ENCODE results near the gene RPL10. TPM values are rescaled to one million over a fixed set of nuclear protein-coding genes. Genes with fewer than 3 reads are reported as not detected.

Gene RPL10
- total and polyA plus RNA-seq, 2 donors (not counting 3 experiments of a cell fraction or from before 2014, with no cell fraction given): 2,493 to 7,586 TPM

DNA sequence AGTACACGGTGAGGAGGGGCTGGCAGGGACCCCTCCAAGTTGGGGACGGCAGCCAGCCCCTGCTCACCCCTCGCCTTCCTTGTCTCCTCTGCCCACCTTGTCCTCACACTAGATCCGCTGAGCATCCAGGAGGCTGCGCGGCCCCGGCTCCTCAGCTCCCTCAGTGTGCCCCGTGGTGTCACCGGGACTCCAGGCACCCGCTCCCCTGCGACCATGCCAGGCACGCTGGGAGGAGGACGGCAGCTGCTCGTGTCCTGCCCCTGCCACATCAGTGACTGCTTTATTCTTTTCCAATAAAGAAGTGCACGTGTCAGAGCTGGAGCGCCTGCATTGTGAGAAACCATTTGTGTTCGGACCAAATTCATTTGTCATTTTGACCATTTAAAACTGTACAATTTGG is 52.1 kb downstream of the RPL10 start:
- Histone ChIP-seq H3K4me1 (ENCODE audit: control insufficient read depth, extremely low read depth, insufficient read depth, low read length) (peaks cover 5% of the 10 kb centered on the region), H3K9ac (replicated peaks; ENCODE audit: extremely low read depth, insufficient read depth, low read length) (no peak overlapping the region), H3K79me2 (ENCODE audit: control insufficient read depth, insufficient read depth, low read length) (peaks cover 15% of the 10 kb centered on the region), H3K4me2 (ENCODE audit: insufficient read depth, low read length) (no peak overlapping the region), H3K9me1 (replicated peaks; ENCODE audit: control insufficient read depth, extremely low read depth, insufficient read depth, low read length) (no peaks in the 10 kb centered on the region), H3K27ac (ENCODE audit: insufficient read depth, low read depth, low read length) (no peak overlapping the region), H2AFZ (ENCODE audit: low read depth, low read length) (no peak overlapping the region), H3K27me3 (ENCODE audit: control insufficient read depth in 2 of 2, insufficient read depth in 2 of 2, low read length in 2 of 2) (no peaks in the 10 kb centered on the region), H3K9me3 (replicated peaks; ENCODE audit: control insufficient read depth, insufficient read depth, low read length) (no peaks in the 10 kb centered on the region), H4K20me1 (replicated peaks; ENCODE audit: control insufficient read depth, extremely low read depth, insufficient read depth, low read length) (no peaks in the 10 kb centered on the region), H3K4me3 (replicated peaks in 1 of 3; ENCODE audit: insufficient read depth in 1 of 3, low read depth in 1 of 3, low read length in 3 of 3) (no peak overlapping the region), H3K36me3 (ENCODE audit: control insufficient read depth in 2 of 2, extremely low read depth in 1 of 2, insufficient read depth in 2 of 2, low read length in 2 of 2) (peaks cover 0 to 28% of the 10 kb centered on the region in 2 experiments)
- intact Hi-C loops (cut with micrococcal nuclease): no loop called here
- TF ChIP-seq JUN (IDR thresholded peaks at IDR 0.05; ENCODE audit: borderline replicate concordance, insufficient read depth, insufficient read length, low read depth) (no peak), EZH2 (IDR thresholded peaks at IDR 0.05; ENCODE audit: borderline replicate concordance, low read depth, low read length, severe bottlenecking) (no peak), POLR2AphosphoS5 (IDR thresholded peaks at IDR 0.05; ENCODE audit: insufficient read depth, low read depth, low read length) (no peak), GATA2 (IDR thresholded peaks at IDR 0.05; ENCODE audit: insufficient read depth, insufficient read length, low read depth, low read length) (no peak)
- TF ChIP-seq, protein P1, sequence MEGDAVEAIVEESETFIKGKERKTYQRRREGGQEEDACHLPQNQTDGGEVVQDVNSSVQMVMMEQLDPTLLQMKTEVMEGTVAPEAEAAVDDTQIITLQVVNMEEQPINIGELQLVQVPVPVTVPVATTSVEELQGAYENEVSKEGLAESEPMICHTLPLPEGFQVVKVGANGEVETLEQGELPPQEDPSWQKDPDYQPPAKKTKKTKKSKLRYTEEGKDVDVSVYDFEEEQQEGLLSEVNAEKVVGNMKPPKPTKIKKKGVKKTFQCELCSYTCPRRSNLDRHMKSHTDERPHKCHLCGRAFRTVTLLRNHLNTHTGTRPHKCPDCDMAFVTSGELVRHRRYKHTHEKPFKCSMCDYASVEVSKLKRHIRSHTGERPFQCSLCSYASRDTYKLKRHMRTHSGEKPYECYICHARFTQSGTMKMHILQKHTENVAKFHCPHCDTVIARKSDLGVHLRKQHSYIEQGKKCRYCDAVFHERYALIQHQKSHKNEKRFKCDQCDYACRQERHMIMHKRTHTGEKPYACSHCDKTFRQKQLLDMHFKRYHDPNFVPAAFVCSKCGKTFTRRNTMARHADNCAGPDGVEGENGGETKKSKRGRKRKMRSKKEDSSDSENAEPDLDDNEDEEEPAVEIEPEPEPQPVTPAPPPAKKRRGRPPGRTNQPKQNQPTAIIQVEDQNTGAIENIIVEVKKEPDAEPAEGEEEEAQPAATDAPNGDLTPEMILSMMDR (IDR thresholded peaks at IDR 0.05; ENCODE audit: extremely low read depth in 1 of 2, insufficient read depth in 1 of 2, low read depth in 1 of 2, low read length in 2 of 2): no peak
- no peak for DNase-seq (ENCODE audit: low read depth, low spot score)
- ChIA-PET POLR2A (no interaction called here), CTCF (no interaction called here)
- no peak for FAIRE-seq
- no TSS peak for BruUV-seq (replicated peaks)
- dilution Hi-C loops (cut with MboI; ENCODE audit: extremely low pct_ligation_motif_present, low sequenced_read_pairs): no loop called here

Small RNAs within 50 kb of the gene (microRNA-seq; reads per million reads assigned to microRNA genes)
- gene MIR6858 (ENCODE audit: borderline number of aligned reads, borderline replicate concordance): not detected

Small RNAs within 50 kb of the gene (small RNA-seq; reads per million reads assigned to genes)
- gene MIR6858 (ENCODE audit: insufficient read depth, insufficient read length, low read depth, low replicate concordance) (not detected), gene SNORA70 (ENCODE audit: insufficient read depth, insufficient read length, low read depth, low replicate concordance) (not detected)

Other genes with a start within 250 kb of the RPL10 start
- not detected in 2 replicates for gene OPN1MW, start 215.8 kb upstream of the RPL10 start, total RNA-seq
- 0.10 TPM in 1 of 2 replicates, not detected in the other for gene OPN1MW, start 215.8 kb upstream of the RPL10 start, polyA plus RNA-seq
- not detected in 2 replicates for gene OPN1MW2, start 178.6 kb upstream of the RPL10 start, total RNA-seq
- gene OPN1MW2, start 178.6 kb upstream of the RPL10 start, polyA plus RNA-seq: not detected in 2 replicates
- not detected in 2 replicates for gene OPN1MW3, start 140.8 kb upstream of the RPL10 start, total RNA-seq
- gene OPN1MW3, start 140.8 kb upstream of the RPL10 start, polyA plus RNA-seq: not detected in 2 replicates
- gene TEX28, start 103.3 kb upstream of the RPL10 start, total RNA-seq: not detected in 2 replicates
- gene TEX28, start 103.3 kb upstream of the RPL10 start, polyA plus RNA-seq: not detected in 2 replicates
- gene TKTL1, start 102.6 kb upstream of the RPL10 start, total RNA-seq: not detected in 2 replicates
- gene TKTL1, start 102.6 kb upstream of the RPL10 start, polyA plus RNA-seq: 0.03 TPM in 1 of 2 replicates, not detected in the other
- gene FLNA, start 23.7 kb upstream of the RPL10 start, total RNA-seq: 1,474 and 1,671 TPM in 2 replicates
- gene FLNA, start 23.7 kb upstream of the RPL10 start, polyA plus RNA-seq: 658 and 817 TPM in 2 replicates
- gene EMD, start 19.1 kb upstream of the RPL10 start, total RNA-seq: 71.5 and 76.8 TPM in 2 replicates
- 47.0 and 50.6 TPM in 2 replicates for gene EMD, start 19.1 kb upstream of the RPL10 start, polyA plus RNA-seq
- gene DNASE1L1, start 10.9 kb downstream of the RPL10 start, total RNA-seq: 47.5 and 61.5 TPM in 2 replicates
- 84.9 and 90.8 TPM in 2 replicates for gene DNASE1L1, start 10.9 kb downstream of the RPL10 start, polyA plus RNA-seq
- 43.4 and 46.6 TPM in 2 replicates for gene TAFAZZIN, start 13.2 kb downstream of the RPL10 start, total RNA-seq
- gene TAFAZZIN, start 13.2 kb downstream of the RPL10 start, polyA plus RNA-seq: 33.8 and 37.2 TPM in 2 replicates
- 136 and 145 TPM in 2 replicates for gene ATP6AP1, start 30.3 kb downstream of the RPL10 start, total RNA-seq
- gene ATP6AP1, start 30.3 kb downstream of the RPL10 start, polyA plus RNA-seq: 322 and 393 TPM in 2 replicates
- 128 and 131 TPM in 2 replicates for gene GDI1, start 38.8 kb downstream of the RPL10 start, total RNA-seq
- 247 and 267 TPM in 2 replicates for gene GDI1, start 38.8 kb downstream of the RPL10 start, polyA plus RNA-seq
- 111 and 123 TPM in 2 replicates for gene FAM50A, start 45.8 kb downstream of the RPL10 start, total RNA-seq
- gene FAM50A, start 45.8 kb downstream of the RPL10 start, polyA plus RNA-seq: 66.6 and 75.9 TPM in 2 replicates
- gene PLXNA3, start 59.9 kb downstream of the RPL10 start, total RNA-seq: 58.3 and 58.6 TPM in 2 replicates
- 56.8 and 63.2 TPM in 2 replicates for gene PLXNA3, start 59.9 kb downstream of the RPL10 start, polyA plus RNA-seq
- gene LAGE3, start 80.9 kb downstream of the RPL10 start, total RNA-seq: 14.3 and 17.8 TPM in 2 replicates
- 31.9 and 47.8 TPM in 2 replicates for gene LAGE3, start 80.9 kb downstream of the RPL10 start, polyA plus RNA-seq
- 27.2 and 31.4 TPM in 2 replicates for gene UBL4A, start 88.2 kb downstream of the RPL10 start, total RNA-seq
- gene UBL4A, start 88.2 kb downstream of the RPL10 start, polyA plus RNA-seq: 25.3 and 28.3 TPM in 2 replicates
- 19.7 and 22.6 TPM in 2 replicates for gene SLC10A3, start 92.3 kb downstream of the RPL10 start, total RNA-seq
- 21.9 and 30.8 TPM in 2 replicates for gene SLC10A3, start 92.3 kb downstream of the RPL10 start, polyA plus RNA-seq
- gene FAM3A, start 117.9 kb downstream of the RPL10 start, total RNA-seq: 25.6 and 42.9 TPM in 2 replicates
- gene FAM3A, start 117.9 kb downstream of the RPL10 start, polyA plus RNA-seq: 32.0 and 37.3 TPM in 2 replicates
- 159 and 161 TPM in 2 replicates for gene G6PD, start 148.5 kb downstream of the RPL10 start, total RNA-seq
- 155 and 173 TPM in 2 replicates for gene G6PD, start 148.5 kb downstream of the RPL10 start, polyA plus RNA-seq
- 40.3 and 41.2 TPM in 2 replicates for gene IKBKG, start 149.2 kb downstream of the RPL10 start, total RNA-seq
- gene IKBKG, start 149.2 kb downstream of the RPL10 start, polyA plus RNA-seq: 47.8 and 52.1 TPM in 2 replicates
- gene CTAG1A, start 186.8 kb downstream of the RPL10 start, total RNA-seq: not detected in 2 replicates
- gene CTAG1A, start 186.8 kb downstream of the RPL10 start, polyA plus RNA-seq: not detected in 2 replicates
- not detected in 2 replicates for gene CTAG1B, start 220.9 kb downstream of the RPL10 start, total RNA-seq
- gene CTAG1B, start 220.9 kb downstream of the RPL10 start, polyA plus RNA-seq: not detected in 2 replicates

Measured in endothelial cell of umbilical vein (primary cell).